A673 (cell line): Measurements from ENCODE around the gene PBX1. TPM values are rescaled to one million over a fixed set of nuclear protein-coding genes. Genes with fewer than 3 reads are reported as not detected.

Source experiments
- BruUV-seq: library from RNA; stranded (reverse); fragments of 400-500 nt; replicated peaks from 2 replicates; lab custom pipeline; 2021; lab: Mats Ljungman, UMichigan
- CTCF ChIA-PET: fragments of 300-600 bp; sonication (Branson Sonifier 250); formaldehyde crosslinking; loops from one replicate; lab custom pipeline; 2022; ENCODE audit warnings: antibody characterized with exemption; lab: Charles Lee
- POLR2A ChIA-PET: fragments of 300-600 bp; sonication (Branson Sonifier 250); formaldehyde crosslinking; loops from one replicate; lab custom pipeline; 2022; ENCODE audit warnings: antibody characterized with exemption; ENCODE audit not compliant: low non-redundant PET; lab: Charles Lee
- DNase-seq: peaks from one replicate; pipeline ENCODE4 v3.0.0-alpha.2; 2015; ENCODE audit warnings: low spot score
- H3K27ac ChIP-seq: fragments of 200-600 bp; sonication (generic); 2 replicates; pipeline ENCODE4 v1.5.1; 2016; ENCODE audit warnings: mixed run types, low read depth, mild to moderate bottlenecking, mixed read lengths, antibody characterized with exemption, low read length; ENCODE audit not compliant: poor library complexity, severe bottlenecking
- H3K27me3 ChIP-seq: fragments of 200-600 bp; sonication (generic); replicated peaks from 2 replicates; pipeline ENCODE4 v1.6.1; 2017; ENCODE audit warnings: mixed run types, low read depth, mild to moderate bottlenecking, mixed read lengths, antibody characterized with exemption, low read length; ENCODE audit not compliant: insufficient read depth, poor library complexity
- H3K36me3 ChIP-seq: fragments of 200-600 bp; sonication (generic); 2 replicates; pipeline ENCODE4 v1.6.1; 2016; ENCODE audit warnings: mixed run types, mild to moderate bottlenecking, mixed read lengths, antibody characterized with exemption, low read length; ENCODE audit not compliant: insufficient read depth, poor library complexity, severe bottlenecking
- H3K4me1 ChIP-seq: fragments of 200-600 bp; sonication (generic); 2 replicates; pipeline ENCODE4 v1.6.1; 2017; ENCODE audit warnings: mixed run types, mild to moderate bottlenecking, mixed read lengths, antibody characterized with exemption, low read length; ENCODE audit not compliant: insufficient read depth, poor library complexity, severe bottlenecking
- H3K4me3 ChIP-seq: fragments of 200-600 bp; sonication (generic); 2 replicates; pipeline ENCODE4 v1.5.1; 2016; ENCODE audit warnings: low read depth, mixed run types, mild to moderate bottlenecking, mixed read lengths, low read length; ENCODE audit not compliant: poor library complexity, severe bottlenecking
- H3K9me3 ChIP-seq: fragments of 200-600 bp; sonication (generic); 2 replicates; pipeline ENCODE4 v1.6.1; 2016; ENCODE audit warnings: mixed run types, low read depth, mild to moderate bottlenecking, mixed read lengths, antibody characterized with exemption, low read length; ENCODE audit not compliant: poor library complexity, severe bottlenecking
- EZH2 ChIP-seq: fragments of 200-600 bp; sonication (generic); IDR thresholded peaks from 2 replicates; pipeline ENCODE4 v1.6.1; 2017; ENCODE audit warnings: borderline replicate concordance, low read depth, mild to moderate bottlenecking, mixed read lengths, antibody characterized with exemption, low read length; ENCODE audit not compliant: poor library complexity, severe bottlenecking
- intact Hi-C: fragments of 100-400 bp; cut with micrococcal nuclease; formaldehyde crosslinking; loops from one replicate; pipeline ENCODE4 v1.10.0; 2022; ENCODE audit not compliant: unreplicated experiment
- total RNA-seq: library from RNA; stranded (reverse); gene quantifications from 2 replicates; pipeline ENCODE4 v1.2.3, GENCODE V29; 2021
- TF ChIP-seq, protein P1 (sequence below): fragments of 300-800, 200-600 bp; sonication (generic); conservative IDR thresholded peaks from 2 replicates; pipeline ENCODE4 v1.5.1; 2017; ENCODE audit warnings: low read depth, mild to moderate bottlenecking, antibody characterized with exemption, low read length, moderate library complexity, mixed read lengths

Gene PBX1
- total RNA-seq, 1 experiment from 2014 or later, result 51.5 TPM

DNA sequence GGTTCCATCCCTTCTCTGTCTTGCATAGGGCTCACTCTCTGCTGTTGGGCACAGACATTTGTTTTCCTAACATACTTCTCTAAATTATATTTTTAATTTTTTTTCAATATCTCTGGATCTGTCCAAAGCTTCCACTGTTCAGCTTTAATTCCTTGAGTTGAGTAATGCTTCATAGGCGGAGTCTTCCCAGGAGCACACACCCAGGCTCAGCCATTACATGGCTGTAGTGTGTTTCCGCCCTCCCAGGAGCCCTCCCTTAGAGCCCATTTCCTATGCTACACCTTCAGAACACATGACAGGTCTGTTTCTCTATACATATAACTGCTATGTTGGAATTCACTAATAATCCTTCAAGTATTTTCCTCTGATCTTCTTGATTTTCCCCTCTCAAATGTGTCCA, 297.4 kb downstream of the PBX1 start:
- H3K36me3 ChIP-seq, result no peaks in the 10 kb centered on the region
- no TSS peak for BruUV-seq
- no peak overlapping the region for H3K4me3 ChIP-seq
- TF ChIP-seq, protein P1, sequence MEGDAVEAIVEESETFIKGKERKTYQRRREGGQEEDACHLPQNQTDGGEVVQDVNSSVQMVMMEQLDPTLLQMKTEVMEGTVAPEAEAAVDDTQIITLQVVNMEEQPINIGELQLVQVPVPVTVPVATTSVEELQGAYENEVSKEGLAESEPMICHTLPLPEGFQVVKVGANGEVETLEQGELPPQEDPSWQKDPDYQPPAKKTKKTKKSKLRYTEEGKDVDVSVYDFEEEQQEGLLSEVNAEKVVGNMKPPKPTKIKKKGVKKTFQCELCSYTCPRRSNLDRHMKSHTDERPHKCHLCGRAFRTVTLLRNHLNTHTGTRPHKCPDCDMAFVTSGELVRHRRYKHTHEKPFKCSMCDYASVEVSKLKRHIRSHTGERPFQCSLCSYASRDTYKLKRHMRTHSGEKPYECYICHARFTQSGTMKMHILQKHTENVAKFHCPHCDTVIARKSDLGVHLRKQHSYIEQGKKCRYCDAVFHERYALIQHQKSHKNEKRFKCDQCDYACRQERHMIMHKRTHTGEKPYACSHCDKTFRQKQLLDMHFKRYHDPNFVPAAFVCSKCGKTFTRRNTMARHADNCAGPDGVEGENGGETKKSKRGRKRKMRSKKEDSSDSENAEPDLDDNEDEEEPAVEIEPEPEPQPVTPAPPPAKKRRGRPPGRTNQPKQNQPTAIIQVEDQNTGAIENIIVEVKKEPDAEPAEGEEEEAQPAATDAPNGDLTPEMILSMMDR, result no peak
- no peaks in the 10 kb centered on the region for H3K9me3 ChIP-seq
- CTCF ChIA-PET, result no interaction called here
- intact Hi-C loops, result no loop called here
- H3K27ac ChIP-seq, result no peak overlapping the region
- POLR2A ChIA-PET, result no interaction called here
- no peaks in the 10 kb centered on the region for H3K27me3 ChIP-seq
- DNase-seq, result no peak
- peaks cover 6% of the 10 kb centered on the region for H3K4me1 ChIP-seq

DNA sequence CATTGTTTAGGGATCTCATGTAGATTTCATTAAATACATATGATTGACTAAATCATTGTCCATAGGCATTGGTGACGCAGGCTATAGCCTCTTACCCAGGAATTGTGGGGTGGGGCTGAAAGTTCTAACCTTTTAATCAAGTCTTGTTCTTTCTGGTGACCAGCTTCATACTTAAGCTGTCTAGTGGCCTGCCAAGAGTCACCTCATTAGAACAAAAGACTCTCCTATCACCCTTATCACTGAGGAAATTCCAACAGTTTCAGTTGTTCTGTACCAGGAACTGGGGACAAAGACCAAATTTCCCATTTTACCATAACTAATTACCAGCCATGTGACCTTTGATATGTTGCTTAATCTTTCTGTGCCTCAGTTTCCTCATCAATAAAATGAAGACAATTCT, 298.5 kb downstream of the PBX1 start:
- BruUV-seq, result no TSS peak
- intact Hi-C loops, result no loop called here
- Histone ChIP-seq H3K27me3 (no peaks in the 10 kb centered on the region), H3K4me1 (peaks cover 6% of the 10 kb centered on the region), H3K4me3 (no peak overlapping the region), H3K27ac (no peak overlapping the region), H3K9me3 (no peaks in the 10 kb centered on the region), H3K36me3 (no peaks in the 10 kb centered on the region)
- ChIA-PET CTCF (no interaction called here), POLR2A (no interaction called here)
- TF ChIP-seq, protein P1, result no peak
- TF ChIP-seq EZH2, result no peak
- DNase-seq, result no peak

DNA sequence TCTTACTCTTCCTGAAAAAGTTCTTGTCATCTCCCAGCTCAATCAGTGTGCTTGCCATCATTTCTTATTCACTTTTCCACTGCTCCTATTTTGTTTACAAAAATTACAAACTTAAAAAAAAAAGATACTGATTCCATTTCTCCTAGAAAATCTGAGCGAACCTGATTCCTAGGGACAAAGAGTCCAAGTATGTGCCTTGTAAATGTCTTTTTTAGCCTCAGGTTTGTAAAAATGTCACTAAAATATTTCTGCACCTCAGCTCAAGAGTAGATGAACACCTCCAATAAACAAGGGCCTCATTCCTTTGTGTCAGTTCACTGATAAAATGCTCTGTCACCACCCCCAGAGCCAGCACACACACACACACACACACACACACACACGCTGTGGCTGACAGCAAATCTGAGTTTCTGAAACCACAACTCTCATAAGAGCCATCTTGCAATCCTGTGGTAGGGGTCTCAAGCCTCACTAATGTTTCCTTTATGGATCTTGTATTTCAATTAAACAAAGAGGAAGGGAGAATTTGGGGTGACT, 299.2 kb downstream of the PBX1 start:
- Histone ChIP-seq H3K4me3 (no peak overlapping the region), H3K27me3 (no peaks in the 10 kb centered on the region), H3K9me3 (no peaks in the 10 kb centered on the region), H3K4me1 (peaks cover 6% of the 10 kb centered on the region), H3K36me3 (no peaks in the 10 kb centered on the region), H3K27ac (no peak overlapping the region)
- TF ChIP-seq, protein P1, result no peak
- TF ChIP-seq EZH2, result no peak
- peak; percentile 21 for DNase-seq
- intact Hi-C loops, result no loop called here
- POLR2A ChIA-PET, result no interaction called here
- BruUV-seq, result no TSS peak
- CTCF ChIA-PET, result no interaction called here
